ENCODE results near the gene HES5.

- TF ChIP-seq CTCF (IDR thresholded peaks at IDR 0.05) (no peak), POLR2A (IDR thresholded peaks at IDR 0.05) (no peak)
These were observed 44.3 kb upstream of the HES5 start for GRCh38 chr1:2574350-2574749.
